HCEC 1CT (cell line): ENCODE measurements around the gene SERPINI2.
"Not testable (repeated sequence)": the region's sequence is repeated elsewhere in the genome, so short reads cannot be mapped to it uniquely, and the experiment has no call there.

Source experiments
- DNase-seq: peaks from one replicate; pipeline ENCODE4 v3.0.0-alpha.2; 2017

SERPINI2 gene

GRCh38 chr3:167445491-167445890 is 28.4 kb downstream of the SERPINI2 start:
- no peak for DNase-seq

GRCh38 chr3:167441256-167441655 is 32.6 kb downstream of the SERPINI2 start:
- no peak for DNase-seq

DNA sequence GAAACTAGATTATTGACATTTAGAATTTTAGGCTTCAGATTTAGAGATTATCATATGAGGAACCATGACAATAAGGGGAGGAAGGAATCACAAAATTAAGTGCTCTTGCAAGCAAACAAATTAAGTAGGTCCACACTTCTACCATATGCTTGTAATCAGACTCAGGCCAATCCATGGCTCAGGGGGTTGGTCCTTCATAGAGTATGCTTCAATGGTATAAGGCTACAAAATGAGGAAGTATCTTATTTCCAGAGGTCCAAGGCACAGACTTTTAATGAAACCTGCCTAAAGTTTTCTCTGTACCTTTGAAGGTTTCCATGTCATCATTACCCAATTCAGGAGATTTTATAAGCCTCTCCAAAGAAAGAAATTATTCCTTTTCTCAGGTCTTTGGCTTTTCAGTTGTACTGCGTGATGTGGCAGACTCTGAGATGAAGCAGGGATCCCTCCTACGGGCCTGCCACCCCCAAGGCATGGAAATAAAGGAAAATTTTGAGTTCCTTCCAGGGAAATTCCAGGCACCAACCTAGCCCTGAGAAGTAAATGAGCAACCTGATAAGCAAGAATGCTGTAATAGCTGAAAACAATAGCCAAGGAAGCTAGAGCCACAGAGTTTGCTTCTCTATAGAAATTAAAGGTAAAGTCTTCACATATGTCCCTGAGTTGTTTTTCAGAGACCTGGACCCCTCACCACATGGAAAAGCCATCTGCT is 36.3 kb downstream of the SERPINI2 start:
- DNase-seq = no peak

DNA sequence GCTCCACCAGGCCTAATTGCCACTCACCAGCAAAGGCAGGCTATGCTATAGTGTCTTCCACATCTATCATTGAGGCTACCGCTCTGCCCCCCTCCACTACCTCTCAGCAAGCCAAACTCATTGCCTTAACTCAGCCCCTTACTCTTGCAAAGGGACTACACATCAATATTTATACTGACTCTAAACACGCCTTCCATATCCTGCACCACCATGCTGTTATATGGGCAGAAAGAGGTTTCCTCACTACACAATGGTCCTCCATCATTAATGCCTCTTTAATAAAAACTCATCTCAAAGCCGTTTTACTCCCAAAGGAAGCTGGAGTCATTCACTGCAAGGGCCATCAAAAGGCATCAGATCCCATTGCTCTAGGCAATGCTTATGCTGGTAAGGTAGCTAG is 46.9 kb downstream of the SERPINI2 start:
- DNase-seq = not testable (repeated sequence)

GRCh38 chr3:167422396-167422795 is 51.4 kb downstream of the SERPINI2 start:
- DNase-seq = not testable (repeated sequence)

GRCh38 chr3:167409611-167410010 is 64.2 kb downstream of the SERPINI2 start:
- no peak for DNase-seq

GRCh38 chr3:167406876-167407492 is 66.9 kb downstream of the SERPINI2 start:
- DNase-seq = no peak

DNA sequence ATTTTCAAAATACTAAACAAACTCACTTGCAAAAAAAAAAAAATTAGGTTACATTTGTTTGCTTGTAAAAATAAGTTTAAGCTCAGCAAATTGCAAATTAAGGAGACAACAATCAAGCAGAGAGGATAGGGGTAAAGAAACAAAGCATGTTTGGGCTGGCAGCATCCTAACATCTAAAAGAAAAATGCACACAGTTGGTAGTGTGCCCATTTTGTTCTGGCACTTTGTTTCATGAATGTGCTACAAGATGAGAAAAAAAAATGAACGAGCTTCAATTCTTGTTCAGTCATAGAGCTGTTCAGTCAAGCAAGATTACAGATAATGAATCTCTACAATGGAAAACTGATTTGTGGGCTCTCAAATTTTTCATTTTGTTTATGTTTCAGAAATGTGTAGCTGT is 76.0 kb downstream of the SERPINI2 start:
- DNase-seq = no peak

- DNase-seq = no peak
Observed at GRCh38 chr3:167396075-167396474, 77.8 kb downstream of the SERPINI2 start.

- DNase-seq = no peak
Observed at GRCh38 chr3:167394003-167394402, 79.8 kb downstream of the SERPINI2 start.
